HepG2 (cell line): ENCODE data around the gene ZNF506.

ENCODE experiments used
- ATF7-NPFF ChIP-seq: sonication (generic); formaldehyde crosslinking; IDR thresholded peaks from 2 replicates; pipeline ENCODE4 v1.8.1; 2023; ENCODE audit warnings: mild to moderate bottlenecking, low read depth, missing genetic modification reagents, moderate library complexity
- BHLHE40 ChIP-seq: IDR thresholded peaks from 2 replicates; pipeline ENCODE4 v1.6.1; 2011; ENCODE audit warnings: low read length, improper control_type of control experiment
- ETV6 ChIP-seq: sonication (generic); formaldehyde crosslinking; conservative IDR thresholded peaks from 2 replicates; pipeline ENCODE4 v1.4.0; 2020; ENCODE audit warnings: missing genetic modification reagents
- EZH2 ChIP-seq: conservative IDR thresholded peaks from 2 replicates; pipeline ENCODE4 v1.6.1; 2012; ENCODE audit warnings: mild to moderate bottlenecking, low read depth, low read length, moderate library complexity
- FOXK2 ChIP-seq: fragments of 450-650 bp; IDR thresholded peaks from 2 replicates; pipeline ENCODE4 v1.6.1; 2016
- HNRNPLL ChIP-seq: fragments of 200-400 bp; formaldehyde crosslinking; IDR thresholded peaks from 2 replicates; pipeline ENCODE4 v1.6.1; 2017; ENCODE audit warnings: mild to moderate bottlenecking, low read depth, low read length; ENCODE audit not compliant: poor library complexity, severe bottlenecking
- KDM1A ChIP-seq: IDR thresholded peaks from 2 replicates; pipeline ENCODE4 v1.6.1; 2016; ENCODE audit warnings: missing compliant biosample characterization
- MTA3 ChIP-seq: sonication (generic); formaldehyde crosslinking; IDR thresholded peaks from 2 replicates; pipeline ENCODE4 v1.4.0; 2020; ENCODE audit warnings: missing genetic modification reagents
- NCOA5 ChIP-seq: sonication (generic); formaldehyde crosslinking; IDR thresholded peaks from 2 replicates; pipeline ENCODE4 v1.4.0; 2020; ENCODE audit warnings: missing genetic modification reagents
- SRF ChIP-seq: IDR thresholded peaks from 2 replicates; pipeline ENCODE4 v1.6.1; 2011; ENCODE audit warnings: mild to moderate bottlenecking, low read depth, low read length, moderate library complexity
- ZFP36L1 ChIP-seq: sonication (generic); formaldehyde crosslinking; IDR thresholded peaks from 2 replicates; pipeline ENCODE4 v1.8.0; 2022; ENCODE audit warnings: mild to moderate bottlenecking, missing genetic modification reagents, moderate library complexity
- TF ChIP-seq, protein P1 (sequence below): sonication (generic); formaldehyde crosslinking; IDR thresholded peaks from 2 replicates; pipeline ENCODE4 v1.5.0; 2020; ENCODE audit warnings: mild to moderate bottlenecking, missing genetic modification reagents, moderate library complexity
- TF ChIP-seq, protein P2 (sequence below): IDR thresholded peaks from 2 replicates; pipeline ENCODE4 v1.6.1; 2012; ENCODE audit warnings: inconsistent platforms
- TF ChIP-seq, protein P3 (sequence below): IDR thresholded peaks from 2 replicates; pipeline ENCODE4 v1.6.1; 2018; ENCODE audit warnings: missing genetic modification reagents

DNA sequence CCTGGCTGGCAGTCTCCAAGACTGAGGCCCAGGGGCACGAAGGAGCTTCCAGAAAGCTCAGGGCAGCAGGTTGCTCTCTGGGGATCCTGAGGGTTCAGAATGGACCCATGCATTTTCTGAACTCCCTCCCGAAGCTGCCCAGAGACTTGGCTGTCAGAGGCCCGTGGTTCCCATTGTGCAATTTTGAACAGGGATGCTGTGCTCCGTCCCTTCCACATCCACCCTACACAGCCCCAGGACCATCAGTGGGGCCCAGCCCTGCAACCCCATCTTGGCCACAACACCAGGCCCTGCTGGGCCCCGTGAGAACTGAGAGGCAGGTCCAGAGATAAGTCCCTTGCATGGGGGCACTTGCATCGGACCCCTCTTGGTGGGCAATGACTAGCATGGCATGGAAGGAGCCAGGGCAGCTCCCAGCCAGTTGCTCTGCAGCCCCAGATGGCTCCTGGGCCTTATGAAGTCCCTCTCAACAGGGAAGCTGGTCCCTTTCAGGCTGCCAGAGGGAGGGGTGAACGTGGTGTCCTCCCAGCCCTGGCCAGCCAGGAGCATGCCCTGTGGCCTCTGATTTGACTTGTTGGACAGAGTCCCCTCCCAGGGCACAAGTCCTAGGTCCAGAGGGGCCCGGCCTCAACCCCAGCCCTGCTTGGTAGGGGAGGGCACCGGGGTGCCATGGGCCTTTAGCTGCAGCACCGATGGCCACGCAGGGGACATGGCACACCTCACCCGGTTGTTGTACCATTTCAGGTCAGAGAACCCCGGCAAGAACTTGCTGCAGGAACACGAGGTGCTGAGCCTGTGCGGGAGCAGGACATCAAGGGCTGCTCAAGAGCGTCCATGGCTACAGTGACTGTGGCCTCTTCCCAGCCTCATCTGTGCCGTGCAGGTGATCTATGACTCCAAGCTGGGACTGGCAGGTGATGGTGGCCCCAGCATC, 71.4 kb downstream of the ZNF506 start:
- TF ChIP-seq, protein P1, sequence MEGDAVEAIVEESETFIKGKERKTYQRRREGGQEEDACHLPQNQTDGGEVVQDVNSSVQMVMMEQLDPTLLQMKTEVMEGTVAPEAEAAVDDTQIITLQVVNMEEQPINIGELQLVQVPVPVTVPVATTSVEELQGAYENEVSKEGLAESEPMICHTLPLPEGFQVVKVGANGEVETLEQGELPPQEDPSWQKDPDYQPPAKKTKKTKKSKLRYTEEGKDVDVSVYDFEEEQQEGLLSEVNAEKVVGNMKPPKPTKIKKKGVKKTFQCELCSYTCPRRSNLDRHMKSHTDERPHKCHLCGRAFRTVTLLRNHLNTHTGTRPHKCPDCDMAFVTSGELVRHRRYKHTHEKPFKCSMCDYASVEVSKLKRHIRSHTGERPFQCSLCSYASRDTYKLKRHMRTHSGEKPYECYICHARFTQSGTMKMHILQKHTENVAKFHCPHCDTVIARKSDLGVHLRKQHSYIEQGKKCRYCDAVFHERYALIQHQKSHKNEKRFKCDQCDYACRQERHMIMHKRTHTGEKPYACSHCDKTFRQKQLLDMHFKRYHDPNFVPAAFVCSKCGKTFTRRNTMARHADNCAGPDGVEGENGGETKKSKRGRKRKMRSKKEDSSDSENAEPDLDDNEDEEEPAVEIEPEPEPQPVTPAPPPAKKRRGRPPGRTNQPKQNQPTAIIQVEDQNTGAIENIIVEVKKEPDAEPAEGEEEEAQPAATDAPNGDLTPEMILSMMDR (CRISPR knock-in tag), result no peak
- TF ChIP-seq KDM1A (CRISPR knock-in tag) (no peak), FOXK2 (no peak), SRF (no peak), ATF7-NPFF (no peak), HNRNPLL (no peak), EZH2 (no peak), MTA3 (no peak), ZFP36L1 (CRISPR knock-in tag) (no peak), ETV6 (CRISPR knock-in tag) (no peak), NCOA5 (no peak), BHLHE40 (no peak)
- TF ChIP-seq, protein P2, sequence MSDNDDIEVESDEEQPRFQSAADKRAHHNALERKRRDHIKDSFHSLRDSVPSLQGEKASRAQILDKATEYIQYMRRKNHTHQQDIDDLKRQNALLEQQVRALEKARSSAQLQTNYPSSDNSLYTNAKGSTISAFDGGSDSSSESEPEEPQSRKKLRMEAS, result no peak
- TF ChIP-seq, protein P3, sequence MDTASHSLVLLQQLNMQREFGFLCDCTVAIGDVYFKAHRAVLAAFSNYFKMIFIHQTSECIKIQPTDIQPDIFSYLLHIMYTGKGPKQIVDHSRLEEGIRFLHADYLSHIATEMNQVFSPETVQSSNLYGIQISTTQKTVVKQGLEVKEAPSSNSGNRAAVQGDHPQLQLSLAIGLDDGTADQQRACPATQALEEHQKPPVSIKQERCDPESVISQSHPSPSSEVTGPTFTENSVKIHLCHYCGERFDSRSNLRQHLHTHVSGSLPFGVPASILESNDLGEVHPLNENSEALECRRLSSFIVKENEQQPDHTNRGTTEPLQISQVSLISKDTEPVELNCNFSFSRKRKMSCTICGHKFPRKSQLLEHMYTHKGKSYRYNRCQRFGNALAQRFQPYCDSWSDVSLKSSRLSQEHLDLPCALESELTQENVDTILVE, result no peak
